Endothelial cell of umbilical vein (primary cell): ENCODE results near the gene GSTA5. TPM values are rescaled to one million over a fixed set of nuclear protein-coding genes. Genes with fewer than 3 reads are reported as not detected.
"Not testable (repeated sequence)": the region's sequence is repeated elsewhere in the genome, so short reads cannot be mapped to it uniquely, and the experiment has no call there.

Experiments
- BruUV-seq: library from RNA; stranded (reverse); fragments of 400-500 nt; replicated peaks from 2 replicates; lab custom pipeline; 2021; lab: Mats Ljungman, UMichigan
- CTCF ChIA-PET: fragments of 300-600, 350-600 bp; sonication (Branson Sonifier 250); formaldehyde crosslinking; loops from one replicate; lab custom pipeline; 2021; ENCODE audit warnings: antibody characterized with exemption, inconsistent platforms; lab: Charles Lee
- POLR2A ChIA-PET: fragments of 300-600, 350-600 bp; sonication (Branson Sonifier 250); formaldehyde crosslinking; loops from one replicate; lab custom pipeline; 2021; ENCODE audit warnings: antibody characterized with exemption, inconsistent platforms; lab: Charles Lee
- DNase-seq: peaks from one replicate; pipeline ENCODE4 v3.0.0-alpha.2; 2011; ENCODE audit warnings: low read depth, low spot score
- FAIRE-seq: peaks from 2 replicates; lab custom pipeline; 2011; peaks lifted over from hg19 to GRCh38; lab: Jason Lieb, UNC
- H2AFZ ChIP-seq: 2 replicates; pipeline ENCODE4 v1.6.0; 2012; ENCODE audit warnings: low read depth, low read length, control low read depth, inconsistent platforms
- H3K27ac ChIP-seq: 2 replicates; pipeline ENCODE4 v1.5.1; 2011; ENCODE audit warnings: low read depth, mild to moderate bottlenecking, control low read depth, low read length, moderate library complexity; ENCODE audit not compliant: insufficient read depth
- H3K27me3 ChIP-seq, 2 experiments: 2 replicates each; pipeline versions ENCODE4 v1.6.0 to v1.6.1; 2011; ENCODE audit warnings: low read length in 2 of 2, mixed read lengths in 1 of 2; ENCODE audit not compliant: control insufficient read depth in 2 of 2, insufficient read depth in 2 of 2
- H3K36me3 ChIP-seq, 2 experiments: 2 replicates in 1 of 2; 3 replicates in 1 of 2; pipeline ENCODE4 v1.5.1; 2011; ENCODE audit warnings: low read length in 2 of 2, mild to moderate bottlenecking in 1 of 2, moderate library complexity in 1 of 2; ENCODE audit not compliant: control insufficient read depth in 2 of 2, insufficient read depth in 2 of 2; ENCODE audit errors: extremely low read depth in 1 of 2
- H3K4me1 ChIP-seq: 3 replicates; pipeline ENCODE4 v1.5.1; 2011; ENCODE audit warnings: mild to moderate bottlenecking, low read length; ENCODE audit not compliant: control insufficient read depth, insufficient read depth; ENCODE audit errors: extremely low read depth
- H3K4me2 ChIP-seq: 2 replicates; pipeline ENCODE4 v1.6.1; 2011; ENCODE audit warnings: low read length, control low read depth, mixed read lengths; ENCODE audit not compliant: insufficient read depth
- H3K4me3 ChIP-seq, 3 experiments: fragments of 200-600 bp in 1 of 3; sonication (generic), shearing (Covaris generic) in 1 of 3; replicated peaks in 1 of 3; 2 replicates each; pipeline ENCODE4 v1.5.1; 2011 to 2016; ENCODE audit warnings: control low read depth in 3 of 3, low read length in 3 of 3, mild to moderate bottlenecking in 2 of 3, inconsistent platforms in 1 of 3, low read depth in 1 of 3, moderate library complexity in 1 of 3; ENCODE audit not compliant: insufficient read depth in 1 of 3
- H3K79me2 ChIP-seq: 2 replicates; pipeline ENCODE4 v1.6.0; 2012; ENCODE audit warnings: low read length, inconsistent platforms; ENCODE audit not compliant: control insufficient read depth, insufficient read depth
- H3K9ac ChIP-seq: replicated peaks from 2 replicates; pipeline ENCODE3; 2011; ENCODE audit warnings: low read length, control low read depth; ENCODE audit not compliant: insufficient read depth; ENCODE audit errors: extremely low read depth
- H3K9me1 ChIP-seq: replicated peaks from 3 replicates; pipeline ENCODE4 v1.6.0; 2011; ENCODE audit warnings: mild to moderate bottlenecking, low read length; ENCODE audit not compliant: control insufficient read depth, insufficient read depth; ENCODE audit errors: extremely low read depth
- H3K9me3 ChIP-seq: replicated peaks from 2 replicates; pipeline ENCODE4 v1.5.1; 2012; ENCODE audit warnings: low read length, inconsistent platforms; ENCODE audit not compliant: control insufficient read depth, insufficient read depth
- H4K20me1 ChIP-seq: replicated peaks from 2 replicates; pipeline ENCODE3; 2011; ENCODE audit warnings: mild to moderate bottlenecking, low read length; ENCODE audit not compliant: control insufficient read depth, insufficient read depth; ENCODE audit errors: extremely low read depth
- dilution Hi-C: fragments of 300-500 bp; cut with MboI; formaldehyde crosslinking; loops from one replicate; pipeline ENCODE4 v1.15.0; 2019; ENCODE audit warnings: low sequenced_read_pairs; ENCODE audit not compliant: extremely low pct_ligation_motif_present
- intact Hi-C: fragments of 100-400 bp; cut with micrococcal nuclease; formaldehyde crosslinking; loops from one replicate; pipeline ENCODE4 v1.10.0; 2022
- polyA plus RNA-seq, 4 experiments: library from polyadenylated mRNA; depleted of rRNA in 3 of 4; stranded (reverse) in 3 of 4; unstranded in 1 of 4; fragments of >200 nt; gene quantifications; 2 replicates each; pipeline versions ENCODE4 v1.2.1 to v1.2.3, GENCODE V29; 2011 to 2012; ENCODE audit warnings: missing spikeins in 1 of 4
- total RNA-seq: library from RNA; stranded (reverse); gene quantifications from 2 replicates; pipeline ENCODE4 v1.2.3, GENCODE V29; 2021

Gene GSTA5
- total and polyA plus RNA-seq, 2 donors (not counting 3 experiments of a cell fraction or from before 2014, with no cell fraction given): not detected

GRCh38 chr6:52825900-52826459, 14.6 kb downstream of the GSTA5 start:
- CTCF ChIA-PET, H3K4me1 ChIP-seq, H4K20me1 ChIP-seq, DNase-seq, BruUV-seq, H3K4me3 ChIP-seq, H3K9me1 ChIP-seq, H2AFZ ChIP-seq, H3K27ac ChIP-seq, H3K36me3 ChIP-seq, intact Hi-C loops, H3K79me2 ChIP-seq, H3K9me3 ChIP-seq, H3K4me2 ChIP-seq, dilution Hi-C loops, H3K9ac ChIP-seq, H3K27me3 ChIP-seq, FAIRE-seq, POLR2A ChIA-PET: not testable (repeated sequence)

GRCh38 chr6:52825270-52825793, 15.3 kb downstream of the GSTA5 start:
- H3K4me2 ChIP-seq, FAIRE-seq, H3K27me3 ChIP-seq, H3K9me3 ChIP-seq, dilution Hi-C loops, H3K79me2 ChIP-seq, H4K20me1 ChIP-seq, H3K36me3 ChIP-seq, H3K9ac ChIP-seq, H3K27ac ChIP-seq, intact Hi-C loops, POLR2A ChIA-PET, CTCF ChIA-PET, BruUV-seq, H2AFZ ChIP-seq, H3K9me1 ChIP-seq, H3K4me1 ChIP-seq, H3K4me3 ChIP-seq, DNase-seq: not testable (repeated sequence)
